CD4-positive, alpha-beta T cell treated with Interleukin-15 for 4 hours (primary cell): ENCODE measurements around the gene AVL9.
"Not testable (repeated sequence)": the region's sequence is repeated elsewhere in the genome, so short reads cannot be mapped to it uniquely, and the experiment has no call there.

Experiments
- DNase-seq: peaks from one replicate; pipeline ENCODE4 v3.0.0-alpha.2; 2020; ENCODE audit warnings: low spot score

The AVL9 gene

GRCh38 chr7:32496052-32496813 lies 944 bp downstream of the AVL9 start:
- DNase-seq = no peak

- DNase-seq = not testable (repeated sequence)
Observed at GRCh38 chr7:32499755-32500154, 4.5 kb downstream of the AVL9 start.

DNA sequence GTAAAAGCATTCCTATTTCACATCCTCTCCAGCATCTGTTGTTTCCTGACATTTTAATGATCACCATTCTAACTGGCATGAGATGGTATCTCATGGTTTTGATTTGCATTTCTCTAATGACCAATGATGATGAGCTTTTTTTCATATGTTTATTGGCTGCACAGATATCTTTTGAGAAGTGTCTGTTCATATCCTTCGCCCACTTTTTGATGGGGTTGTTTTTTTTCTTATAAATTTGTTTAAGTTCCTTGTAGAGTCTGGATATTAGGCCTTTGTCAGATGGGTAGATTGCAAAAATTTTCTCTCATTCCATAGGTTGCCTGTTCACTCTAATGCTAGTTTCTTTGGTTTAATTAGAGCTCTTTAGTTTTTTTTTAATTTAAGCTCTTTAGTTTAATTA lies 4.9 kb downstream of the AVL9 start:
- not testable (repeated sequence) for DNase-seq

DNA sequence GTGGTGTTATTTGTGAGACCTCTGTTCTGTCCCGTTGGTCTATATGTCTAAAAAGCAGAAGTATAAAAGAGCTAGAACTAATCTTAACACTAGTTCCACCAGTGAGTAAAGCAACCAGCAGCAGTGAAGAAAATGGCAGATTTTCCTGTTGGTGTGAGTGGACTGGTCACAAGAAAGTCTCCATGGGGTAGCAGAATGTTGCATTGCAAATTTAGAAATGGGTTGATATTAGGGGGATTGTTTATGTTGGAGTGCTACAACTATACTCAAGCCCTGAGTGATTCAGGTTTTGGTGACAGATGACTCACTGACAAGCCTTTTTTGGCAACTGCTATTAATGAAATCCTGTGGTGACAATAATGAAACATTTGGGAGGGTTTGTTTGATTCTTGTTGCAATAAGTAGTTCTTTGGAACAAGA lies 5.6 kb downstream of the AVL9 start:
- DNase-seq = peak; percentile 18

GRCh38 chr7:32501522-32501921 lies 6.2 kb downstream of the AVL9 start:
- no peak for DNase-seq

- DNase-seq = peak; percentile 6
Observed at GRCh38 chr7:32502728-32503127, 7.4 kb downstream of the AVL9 start.

DNA sequence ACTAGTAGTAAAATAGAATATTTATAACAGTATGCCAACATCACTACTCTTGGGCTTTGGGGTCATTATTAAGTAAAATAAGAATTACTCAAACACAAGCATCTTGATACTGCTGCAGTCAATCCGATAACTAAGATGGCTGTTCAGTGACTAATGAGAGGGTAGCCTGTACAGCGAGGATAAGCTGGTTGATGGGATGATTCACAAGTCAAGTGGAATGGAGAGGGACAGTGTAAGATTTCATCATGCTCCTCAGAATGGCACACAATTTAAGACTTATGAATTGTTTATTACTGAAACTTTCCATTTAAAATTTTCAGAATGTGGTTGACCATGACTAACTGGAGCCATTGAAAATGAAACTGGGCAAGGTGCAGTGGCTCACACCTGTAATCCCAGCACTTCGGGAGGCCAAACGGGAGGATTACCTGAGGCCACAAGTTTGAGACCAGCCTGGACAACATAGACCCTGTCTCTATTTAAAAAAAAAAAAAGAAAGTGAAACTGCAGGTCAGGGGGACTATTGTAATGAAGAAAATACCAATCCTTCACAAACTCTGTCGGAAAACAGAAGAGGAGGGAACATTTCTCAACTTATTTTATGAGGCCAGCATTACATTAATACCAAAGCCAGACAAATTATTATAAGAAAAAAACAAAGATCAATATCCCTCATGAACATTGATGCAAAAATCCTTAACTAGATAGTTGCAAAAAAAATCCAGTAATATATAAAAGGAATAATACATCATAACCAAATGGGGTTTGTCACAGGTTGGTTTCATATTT lies 11.2 kb downstream of the AVL9 start:
- DNase-seq = peak; percentile 14

DNA sequence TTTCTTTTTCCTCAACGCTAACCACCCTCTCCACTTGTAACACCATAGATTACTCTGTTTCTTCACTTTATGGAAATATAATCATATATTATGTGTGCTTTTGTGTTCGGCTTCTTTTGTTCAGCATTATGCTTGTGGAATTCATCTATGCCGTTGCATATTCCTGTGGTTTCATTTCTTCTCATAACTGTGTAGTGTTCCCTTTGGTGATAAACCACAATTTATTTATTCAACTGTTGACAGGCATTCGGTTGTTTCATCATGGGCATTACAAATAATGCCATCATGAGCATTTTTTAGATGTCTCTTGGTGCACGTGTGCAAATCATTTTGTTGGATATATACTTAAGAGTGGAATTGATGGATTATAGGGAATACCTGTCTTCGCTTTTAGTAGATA lies 12.1 kb downstream of the AVL9 start:
- no peak for DNase-seq

- no peak for DNase-seq
Observed at GRCh38 chr7:32511791-32512190, 16.5 kb downstream of the AVL9 start.

DNA sequence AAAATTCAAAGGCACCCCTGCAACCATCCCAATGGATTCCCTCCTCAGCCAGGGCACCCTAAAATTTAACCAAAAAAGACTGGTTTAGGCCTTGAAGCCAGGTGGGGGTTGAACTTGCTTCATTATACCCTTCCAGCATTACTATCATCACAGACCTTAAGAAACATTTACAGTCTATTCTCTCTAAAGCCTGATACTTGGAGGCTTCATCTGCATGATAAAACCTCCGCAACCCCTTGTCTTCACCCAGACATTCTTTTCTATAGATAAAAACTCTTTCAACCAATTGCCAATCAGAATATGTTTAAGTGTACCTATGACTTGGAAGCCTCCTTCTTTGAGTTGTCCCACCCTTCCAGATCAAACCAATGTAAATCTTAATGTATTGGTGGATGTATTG lies 17.9 kb downstream of the AVL9 start:
- no peak for DNase-seq

DNA sequence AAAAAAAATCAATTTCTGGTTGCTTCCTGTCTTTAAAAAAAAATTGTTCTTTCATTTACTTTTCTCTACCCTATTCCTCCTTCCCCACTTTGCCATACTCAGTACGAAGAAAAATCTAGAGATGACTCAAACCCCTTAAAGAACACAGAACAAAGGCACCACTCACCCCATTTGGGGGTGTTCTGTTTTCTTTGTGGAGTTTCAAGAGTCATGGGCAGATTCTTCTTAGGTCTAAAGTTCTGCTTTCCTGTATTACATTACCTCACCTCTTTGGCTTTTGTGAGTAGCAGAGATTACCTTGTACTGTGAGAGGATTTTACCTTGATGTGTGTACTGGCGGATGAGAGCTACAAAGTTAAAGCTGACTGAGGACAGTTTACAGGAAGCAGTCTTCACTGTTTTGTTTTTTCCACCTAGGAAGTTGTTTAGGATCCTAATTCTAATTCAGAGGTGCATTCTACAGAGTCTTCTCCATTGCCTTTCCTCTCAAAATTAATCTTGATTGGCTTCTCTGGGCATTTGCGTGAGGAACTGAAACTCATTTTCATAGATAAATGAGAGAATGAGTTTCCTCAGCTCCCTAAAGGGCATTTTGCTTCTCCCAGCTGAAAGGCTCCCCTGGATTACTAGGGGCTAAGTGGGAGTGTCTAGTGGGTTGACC lies 20.7 kb downstream of the AVL9 start:
- peak; percentile 10 for DNase-seq

GRCh38 chr7:32516551-32517100 lies 21.3 kb downstream of the AVL9 start:
- no peak for DNase-seq

DNA sequence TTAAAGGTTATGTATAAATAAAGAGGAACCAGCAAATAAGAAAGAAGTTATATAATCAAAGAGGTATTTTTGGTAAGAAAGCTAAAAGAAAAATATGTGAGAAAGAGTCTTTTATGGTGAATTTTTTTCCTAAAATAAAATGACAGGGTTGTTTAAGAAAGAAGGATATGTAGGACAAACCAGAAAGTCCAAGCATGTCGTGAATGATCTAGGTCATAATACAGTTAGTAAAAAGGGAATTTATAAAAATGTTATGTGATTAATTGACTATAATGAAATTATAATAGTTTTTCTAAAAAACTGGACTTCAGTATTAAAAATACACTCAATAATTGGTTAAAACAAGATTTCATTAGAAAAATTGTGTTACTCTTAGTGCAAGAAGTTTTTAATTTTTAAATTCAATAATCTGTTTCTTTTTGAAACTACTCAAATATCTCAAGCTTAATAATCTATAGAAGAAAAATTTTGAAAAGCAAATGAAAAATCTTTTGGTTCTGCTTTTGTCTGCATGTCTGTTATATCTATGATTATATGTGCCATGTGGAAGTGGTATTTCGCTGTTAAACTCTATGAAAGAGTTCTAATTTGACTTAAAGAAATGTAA lies 23.3 kb downstream of the AVL9 start:
- no peak for DNase-seq

DNA sequence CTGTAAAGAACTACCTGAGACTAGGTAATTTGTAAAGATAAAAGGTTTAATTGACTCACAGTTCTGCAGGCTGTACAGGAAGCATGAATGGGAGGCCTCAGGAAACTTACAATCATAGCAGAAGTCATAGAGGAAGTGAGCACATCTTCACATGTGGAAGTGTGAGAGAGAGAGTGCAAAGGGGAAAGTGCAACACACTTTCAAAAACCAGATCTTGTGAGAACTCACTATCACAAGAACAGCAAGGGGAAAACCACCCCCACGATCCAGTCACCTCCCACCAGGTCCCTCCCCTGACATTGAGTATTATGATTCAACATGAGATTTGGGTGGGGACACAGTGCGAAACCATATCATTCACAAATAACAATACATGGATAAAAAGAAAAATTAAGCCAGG lies 24.5 kb downstream of the AVL9 start:
- no peak for DNase-seq

GRCh38 chr7:32522746-32523530 lies 27.6 kb downstream of the AVL9 start:
- no peak for DNase-seq

DNA sequence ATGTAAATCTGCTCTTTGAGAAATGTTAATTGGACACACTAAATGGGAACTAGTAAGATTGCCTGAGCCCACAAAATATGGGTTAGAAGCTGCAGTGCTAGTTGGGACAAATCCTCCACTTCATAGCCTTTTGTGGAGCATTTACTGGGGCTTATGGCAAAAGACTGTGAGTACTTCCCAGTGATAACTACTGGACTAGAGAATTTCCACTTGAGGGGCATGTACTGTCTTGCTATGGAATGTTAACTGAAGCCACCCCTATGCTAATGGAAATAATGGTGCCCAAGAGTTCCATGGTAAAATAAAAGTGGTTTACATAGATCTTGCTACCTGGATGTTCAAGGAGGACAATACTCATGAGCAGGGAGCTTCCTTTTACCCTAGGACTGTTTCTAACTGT lies 29.3 kb downstream of the AVL9 start:
- no peak for DNase-seq

- no peak for DNase-seq
Observed at GRCh38 chr7:32525839-32526238, 30.6 kb downstream of the AVL9 start.

- no peak for DNase-seq
Observed at GRCh38 chr7:32531402-32531801, 36.1 kb downstream of the AVL9 start.

- DNase-seq = no peak
Observed at GRCh38 chr7:32532086-32532485, 36.8 kb downstream of the AVL9 start.

GRCh38 chr7:32532716-32533115 lies 37.4 kb downstream of the AVL9 start:
- DNase-seq = no peak

DNA sequence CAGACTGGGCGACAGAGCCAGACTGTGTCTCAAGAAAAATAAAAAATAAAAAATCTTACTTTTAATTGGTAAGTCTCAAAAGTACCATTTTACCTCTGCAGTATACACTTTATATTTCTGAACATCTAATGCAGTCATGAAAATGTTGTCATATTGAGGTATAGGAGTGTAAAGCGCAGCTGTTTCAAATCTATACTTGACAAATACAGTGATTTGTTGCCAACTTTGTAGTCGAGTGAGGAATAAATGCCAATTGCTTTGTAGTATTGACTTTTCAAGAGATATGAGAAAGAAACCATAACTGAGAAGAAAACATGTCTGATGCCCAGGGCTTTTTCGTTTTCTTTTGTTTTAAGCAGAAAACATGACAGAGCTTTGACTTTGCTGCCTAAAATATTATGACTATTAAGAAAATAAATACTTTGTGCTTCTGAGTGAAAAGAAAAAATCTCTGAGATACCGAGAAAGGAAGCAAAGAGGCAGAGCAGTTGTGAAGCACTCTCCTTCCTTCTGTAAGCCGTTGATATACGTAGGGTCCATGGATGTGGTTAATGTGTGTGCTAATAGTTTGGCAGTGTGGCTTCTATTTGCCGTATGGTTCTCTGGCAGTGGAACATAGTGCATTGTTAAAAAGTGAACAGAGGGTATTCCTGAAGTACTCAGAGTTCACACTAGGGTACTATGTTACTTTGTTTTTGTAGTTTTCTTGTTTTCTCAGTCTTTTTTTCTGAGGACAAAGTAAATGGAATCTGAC lies 38.2 kb downstream of the AVL9 start:
- no peak for DNase-seq
